Fibroblast of the aortic adventitia (primary cell): ENCODE measurements around the gene NUP188. TPM values are rescaled to one million over a fixed set of nuclear protein-coding genes. Genes with fewer than 3 reads are reported as not detected.

ENCODE experiments used
- DNase-seq: peaks from one replicate; pipeline ENCODE4 v3.0.0-alpha.2; 2010; ENCODE audit warnings: low read depth
- H3K4me3 ChIP-seq: 2 replicates; pipeline ENCODE4 v1.5.1; 2011; ENCODE audit warnings: low read depth, mild to moderate bottlenecking, control low read depth, low read length, moderate library complexity
- total RNA-seq: library from RNA; depleted of rRNA; stranded (reverse); fragments of >200 nt; gene quantifications from 2 replicates; pipeline ENCODE4 v1.2.3, GENCODE V29; 2012; ENCODE audit warnings: low replicate concordance
- TF ChIP-seq, protein P1 (sequence below): IDR thresholded peaks from 2 replicates; pipeline ENCODE4 v1.5.1; 2011; ENCODE audit warnings: mild to moderate bottlenecking, low read length, control low read depth, inconsistent platforms; ENCODE audit not compliant: insufficient read depth

The NUP188 gene
- total RNA-seq, 1 donor, result 69.1 TPM

DNA sequence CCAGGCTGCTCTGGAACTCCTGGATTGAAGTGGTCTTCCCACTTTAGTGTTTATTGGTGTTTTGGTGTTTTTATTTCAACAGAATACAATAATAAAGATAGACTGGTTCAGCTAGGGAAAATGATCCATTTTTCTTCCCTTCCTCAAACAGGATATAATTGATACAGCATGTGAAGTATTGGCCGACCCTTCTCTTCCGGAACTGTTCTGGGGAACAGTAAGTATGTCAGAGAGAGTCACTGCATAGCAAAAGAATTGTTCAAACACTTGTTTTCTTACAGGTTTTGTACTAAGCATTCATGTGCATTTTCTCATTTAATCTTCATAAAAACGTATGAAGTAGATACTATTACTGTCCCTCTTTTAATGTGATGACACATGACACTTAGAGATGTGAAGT lies 31.6 kb downstream of the NUP188 start:
- no peak overlapping the region for H3K4me3 ChIP-seq
- DNase-seq, result no peak
- TF ChIP-seq, protein P1, sequence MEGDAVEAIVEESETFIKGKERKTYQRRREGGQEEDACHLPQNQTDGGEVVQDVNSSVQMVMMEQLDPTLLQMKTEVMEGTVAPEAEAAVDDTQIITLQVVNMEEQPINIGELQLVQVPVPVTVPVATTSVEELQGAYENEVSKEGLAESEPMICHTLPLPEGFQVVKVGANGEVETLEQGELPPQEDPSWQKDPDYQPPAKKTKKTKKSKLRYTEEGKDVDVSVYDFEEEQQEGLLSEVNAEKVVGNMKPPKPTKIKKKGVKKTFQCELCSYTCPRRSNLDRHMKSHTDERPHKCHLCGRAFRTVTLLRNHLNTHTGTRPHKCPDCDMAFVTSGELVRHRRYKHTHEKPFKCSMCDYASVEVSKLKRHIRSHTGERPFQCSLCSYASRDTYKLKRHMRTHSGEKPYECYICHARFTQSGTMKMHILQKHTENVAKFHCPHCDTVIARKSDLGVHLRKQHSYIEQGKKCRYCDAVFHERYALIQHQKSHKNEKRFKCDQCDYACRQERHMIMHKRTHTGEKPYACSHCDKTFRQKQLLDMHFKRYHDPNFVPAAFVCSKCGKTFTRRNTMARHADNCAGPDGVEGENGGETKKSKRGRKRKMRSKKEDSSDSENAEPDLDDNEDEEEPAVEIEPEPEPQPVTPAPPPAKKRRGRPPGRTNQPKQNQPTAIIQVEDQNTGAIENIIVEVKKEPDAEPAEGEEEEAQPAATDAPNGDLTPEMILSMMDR, result no peak

DNA sequence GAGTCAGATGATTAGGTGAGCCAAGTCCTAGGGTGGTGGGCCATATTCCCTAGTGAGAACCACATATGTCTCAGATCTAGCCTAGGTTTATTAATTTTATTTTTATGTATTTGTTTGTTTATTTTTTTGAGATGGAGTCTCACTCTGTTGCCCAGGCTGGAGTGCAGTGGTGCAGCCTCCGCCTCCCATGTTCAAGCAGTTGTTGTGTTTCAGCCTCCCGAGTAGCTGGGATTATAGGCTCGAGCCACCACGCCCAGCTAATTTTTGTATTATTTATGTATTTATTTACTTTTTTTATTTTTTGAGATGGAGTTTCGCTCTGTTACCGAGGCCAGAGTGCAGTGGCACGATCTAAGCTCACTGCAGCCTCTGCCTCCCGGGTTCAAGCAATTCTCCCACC lies 36.0 kb downstream of the NUP188 start:
- no peak overlapping the region for H3K4me3 ChIP-seq
- TF ChIP-seq, protein P1, result no peak
- no peak for DNase-seq

DNA sequence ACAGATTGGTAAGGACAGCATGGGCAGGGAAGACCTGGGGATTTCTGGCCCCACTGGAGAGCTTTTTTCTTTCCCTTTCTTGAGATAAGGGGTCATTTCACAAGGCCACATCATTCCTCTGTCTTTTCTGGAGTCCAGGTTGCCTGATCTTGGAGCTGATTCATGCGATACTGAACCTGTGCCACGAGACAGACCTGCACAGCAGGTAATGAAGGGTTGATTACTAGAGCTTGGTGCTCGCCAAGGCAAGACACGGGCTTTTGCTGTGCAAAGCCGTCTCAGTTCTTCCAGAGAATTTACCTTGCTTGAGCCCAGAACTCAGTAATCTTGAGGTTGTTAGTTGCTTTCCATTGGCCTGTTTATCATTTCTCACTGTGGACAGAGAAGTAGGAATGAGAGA lies 39.2 kb downstream of the NUP188 start:
- DNase-seq, result no peak
- TF ChIP-seq, protein P1, result no peak
- H3K4me3 ChIP-seq, result no peak overlapping the region

GRCh38 chr9:128987805-128988204 lies 40.3 kb downstream of the NUP188 start:
- no peak overlapping the region for H3K4me3 ChIP-seq
- TF ChIP-seq, protein P1, result no peak
- peak; percentile 73 for DNase-seq

DNA sequence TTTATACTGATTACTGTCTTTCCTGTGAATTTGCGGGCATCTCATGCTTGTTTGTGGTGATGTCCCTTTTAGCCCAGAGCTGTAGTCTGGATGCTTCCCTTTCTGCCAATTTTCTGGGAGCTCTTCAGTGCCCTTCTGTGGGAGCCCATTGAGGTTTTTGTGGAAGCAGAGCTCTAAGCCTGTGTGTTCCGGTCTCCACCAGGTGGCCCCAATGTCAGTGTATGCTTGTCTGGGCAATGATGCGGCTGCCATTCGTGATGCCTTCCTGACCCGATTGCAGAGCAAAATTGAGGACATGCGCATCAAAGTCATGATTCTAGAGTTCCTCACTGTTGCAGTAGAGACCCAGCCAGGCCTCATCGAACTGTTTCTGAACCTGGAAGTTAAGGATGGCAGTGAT lies 45.5 kb downstream of the NUP188 start:
- H3K4me3 ChIP-seq, result no peak overlapping the region
- DNase-seq, result peak; percentile 22
- TF ChIP-seq, protein P1, result peak; percentile 33

GRCh38 chr9:128995791-128996190 lies 48.3 kb downstream of the NUP188 start:
- peak; percentile 76 for DNase-seq
- H3K4me3 ChIP-seq, result no peak overlapping the region
- TF ChIP-seq, protein P1, result no peak

- no peak overlapping the region for H3K4me3 ChIP-seq
- DNase-seq, result no peak
- TF ChIP-seq, protein P1, result no peak
Observed at GRCh38 chr9:128998462-128998861, 51.0 kb downstream of the NUP188 start.
